Body of pancreas (tissue), 4 donors: ENCODE measurements around the gene CASP3. TPM values are rescaled to one million over a fixed set of nuclear protein-coding genes. Genes with fewer than 3 reads are reported as not detected.
"Not testable (repeated sequence)": the region's sequence is repeated elsewhere in the genome, so short reads cannot be mapped to it uniquely, and the experiment has no call there.

Experiments
- ATAC-seq: fragments of 150-250 bp; one replicate; pipeline ENCODE4 v1.9.1; 2016
- DNase-seq, 4 donors: peaks; one replicate each; pipeline ENCODE4 v3.0.0-alpha.2; 2019
- H3K27ac ChIP-seq, 4 donors: fragments of 200-600 bp; sonication (generic); 1 replicate in 3 of 4; 2 replicates in 1 of 4; pipeline versions ENCODE4 v1.5.1 to v1.6.1; 2016 to 2019; ENCODE audit warnings: mild to moderate bottlenecking in 1 of 4, mixed read lengths in 1 of 4, moderate library complexity in 1 of 4
- H3K27me3 ChIP-seq, 2 donors: fragments of 200-600 bp; sonication (generic); one replicate each; pipeline ENCODE4 v1.6.0; 2016; ENCODE audit warnings: mild to moderate bottlenecking in 1 of 2
- H3K36me3 ChIP-seq, 2 donors: fragments of 200-600 bp; sonication (generic); replicated peaks in 1 of 2; 2 replicates each; pipeline ENCODE4 v1.5.1; 2016; ENCODE audit warnings: low read depth in 2 of 2; ENCODE audit not compliant: insufficient read depth in 1 of 2
- H3K4me1 ChIP-seq: fragments of 200-600 bp; sonication (generic); one replicate; pipeline ENCODE4 v1.6.0; 2016
- H3K4me3 ChIP-seq, 2 donors: fragments of 200-600 bp; sonication (generic); 1 replicate in 1 of 2; 2 replicates in 1 of 2; pipeline ENCODE4 v1.5.1; 2016 to 2019
- H3K9me3 ChIP-seq, 3 donors: fragments of 200-600 bp; sonication (generic); 1 replicate in 2 of 3; 2 replicates in 1 of 3; pipeline ENCODE4 v1.5.1; 2016
- POLR2A ChIP-seq, 3 donors: fragments of 450-650 bp; IDR thresholded peaks; one replicate each; pipeline ENCODE4 v1.6.1; 2016; ENCODE audit warnings: antibody characterized with exemption in 3 of 3, mild to moderate bottlenecking in 2 of 3
- WGBS, 2 donors: methylation state at CpG; one replicate each; pipeline ENCODE4 v1.1.5; 2017; 5-methylcytosine and 5-hydroxymethylcytosine counted together
- intact Hi-C: fragments of 100-400 bp; cut with DNase I; formaldehyde crosslinking; loops from one replicate; pipeline ENCODE4 v1.15.1; 2023
- total RNA-seq, 2 donors: library from RNA; depleted of rRNA; stranded (reverse); fragments of >200 nt; gene quantifications; one replicate each; pipeline ENCODE4 v1.1.0, GENCODE V29; 2016
- TF ChIP-seq, protein P1 (sequence below), 7 experiments: fragments of 450-650 bp in 4 of 7; fragments of 200-600 bp in 3 of 7; sonication (generic) in 3 of 7; IDR thresholded peaks; one replicate each; pipeline ENCODE4 v1.5.1; 2016 to 2019; ENCODE audit warnings: antibody characterized with exemption in 7 of 7

CASP3 gene
- total RNA-seq, 2 donors from 2014 or later: 4.9 to 6.5 TPM

GRCh38 chr4:184595430-184595829 lies 53.8 kb downstream of the CASP3 start:
- H3K36me3 ChIP-seq: no peaks in the 10 kb centered on the region
- no peaks in the 10 kb centered on the region for H3K4me1 ChIP-seq
- H3K9me3 ChIP-seq: no peaks in the 10 kb centered on the region
- ATAC-seq (no peak), DNase-seq (no peak)
- intact Hi-C loops: no loop called here
- no peaks in the 10 kb centered on the region for H3K27me3 ChIP-seq
- H3K27ac ChIP-seq: no peak overlapping the region
- WGBS, 2 donors: 85 to 94% methylated on average over 5 of the region's 5 CpGs
- H3K4me3 ChIP-seq: no peak overlapping the region
- TF ChIP-seq, protein P1, sequence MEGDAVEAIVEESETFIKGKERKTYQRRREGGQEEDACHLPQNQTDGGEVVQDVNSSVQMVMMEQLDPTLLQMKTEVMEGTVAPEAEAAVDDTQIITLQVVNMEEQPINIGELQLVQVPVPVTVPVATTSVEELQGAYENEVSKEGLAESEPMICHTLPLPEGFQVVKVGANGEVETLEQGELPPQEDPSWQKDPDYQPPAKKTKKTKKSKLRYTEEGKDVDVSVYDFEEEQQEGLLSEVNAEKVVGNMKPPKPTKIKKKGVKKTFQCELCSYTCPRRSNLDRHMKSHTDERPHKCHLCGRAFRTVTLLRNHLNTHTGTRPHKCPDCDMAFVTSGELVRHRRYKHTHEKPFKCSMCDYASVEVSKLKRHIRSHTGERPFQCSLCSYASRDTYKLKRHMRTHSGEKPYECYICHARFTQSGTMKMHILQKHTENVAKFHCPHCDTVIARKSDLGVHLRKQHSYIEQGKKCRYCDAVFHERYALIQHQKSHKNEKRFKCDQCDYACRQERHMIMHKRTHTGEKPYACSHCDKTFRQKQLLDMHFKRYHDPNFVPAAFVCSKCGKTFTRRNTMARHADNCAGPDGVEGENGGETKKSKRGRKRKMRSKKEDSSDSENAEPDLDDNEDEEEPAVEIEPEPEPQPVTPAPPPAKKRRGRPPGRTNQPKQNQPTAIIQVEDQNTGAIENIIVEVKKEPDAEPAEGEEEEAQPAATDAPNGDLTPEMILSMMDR (IDR thresholded peaks at IDR 0.05): no peak
- no peak for TF ChIP-seq POLR2A (IDR thresholded peaks at IDR 0.05)

DNA sequence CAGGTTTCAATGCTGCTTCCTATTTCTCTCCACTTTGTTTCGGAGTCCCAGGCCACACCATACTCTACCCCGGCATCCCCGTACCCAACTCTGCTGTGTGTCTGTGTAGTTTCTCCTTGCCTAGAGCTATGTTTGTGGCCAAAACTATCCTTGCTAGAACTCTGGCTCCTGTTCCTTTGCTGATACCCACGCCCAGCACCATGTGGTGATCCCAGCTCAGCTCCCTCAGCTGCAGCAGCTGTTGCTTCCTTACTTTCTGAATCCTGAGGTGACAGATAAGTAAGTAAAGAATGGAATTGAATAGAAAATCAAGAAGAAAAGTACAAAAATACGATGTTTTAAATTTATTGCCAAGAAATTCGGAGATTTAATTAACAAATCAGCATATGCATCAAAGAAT lies 55.8 kb downstream of the CASP3 start:
- DNase-seq (no peak), ATAC-seq (no peak)
- no peak for TF ChIP-seq POLR2A (IDR thresholded peaks at IDR 0.05)
- TF ChIP-seq, protein P1 (IDR thresholded peaks at IDR 0.05): no peak
- H3K27me3 ChIP-seq: no peaks in the 10 kb centered on the region
- 83 to 94% methylated on average over 6 of the region's 6 CpGs for WGBS, 2 donors
- no peak overlapping the region for H3K4me3 ChIP-seq
- H3K36me3 ChIP-seq: no peaks in the 10 kb centered on the region
- intact Hi-C loops: no loop called here
- no peak overlapping the region for H3K27ac ChIP-seq
- no peaks in the 10 kb centered on the region for H3K9me3 ChIP-seq
- no peaks in the 10 kb centered on the region for H3K4me1 ChIP-seq

GRCh38 chr4:184591747-184592270 lies 57.4 kb downstream of the CASP3 start:
- H3K4me1 ChIP-seq, H3K27ac ChIP-seq, intact Hi-C loops, ATAC-seq, H3K4me3 ChIP-seq, H3K9me3 ChIP-seq, H3K36me3 ChIP-seq, H3K27me3 ChIP-seq, DNase-seq: not testable (repeated sequence)
- 93% methylated on average over 25 of the region's 39 CpGs; no CpG with 5 or more reads in 1 of the 2 donors for WGBS, 2 donors

GRCh38 chr4:184591070-184591677 lies 58.1 kb downstream of the CASP3 start:
- no peak for ATAC-seq
- Histone ChIP-seq H3K27ac (no peak overlapping the region), H3K4me3 (no peak overlapping the region), H3K9me3 (no peaks in the 10 kb centered on the region), H3K36me3 (no peaks in the 10 kb centered on the region), H3K27me3 (no peaks in the 10 kb centered on the region), H3K4me1 (no peaks in the 10 kb centered on the region)
- intact Hi-C loops: no loop called here
- WGBS, 2 donors: 44 to 47% methylated on average over 5 of the region's 5 CpGs
- DNase-seq: no peak
- TF ChIP-seq, protein P1 (IDR thresholded peaks at IDR 0.05): no peak
- no peak for TF ChIP-seq POLR2A (IDR thresholded peaks at IDR 0.05)

- ATAC-seq (no peak), DNase-seq (no peak)
- TF ChIP-seq POLR2A (IDR thresholded peaks at IDR 0.05): no peak
- TF ChIP-seq, protein P1 (IDR thresholded peaks at IDR 0.05): no peak
- H3K4me3 ChIP-seq: no peak overlapping the region
- H3K36me3 ChIP-seq: no peaks in the 10 kb centered on the region
- no peaks in the 10 kb centered on the region for H3K4me1 ChIP-seq
- 59 to 70% methylated on average over 3 of the region's 3 CpGs for WGBS, 2 donors
- no peaks in the 10 kb centered on the region for H3K9me3 ChIP-seq
- no peaks in the 10 kb centered on the region for H3K27me3 ChIP-seq
- H3K27ac ChIP-seq: no peak overlapping the region
- intact Hi-C loops: no loop called here
These were observed 59.1 kb downstream of the CASP3 start for GRCh38 chr4:184590196-184590595.
